MCF 10A (cell line): ENCODE measurements around the gene INTS7. TPM values are rescaled to one million over a fixed set of nuclear protein-coding genes. Genes with fewer than 3 reads are reported as not detected.

Experiments used
- BruUV-seq: library from RNA; stranded (reverse); fragments of 400-500 nt; replicated peaks from 2 replicates; lab custom pipeline; 2021; lab: Mats Ljungman, UMichigan
- CTCF ChIA-PET: fragments of 300-600 bp; sonication (Branson Sonifier 250); formaldehyde crosslinking; extraction: SDS; loops from one replicate; lab custom pipeline; 2021; ENCODE audit warnings: antibody characterized with exemption, inconsistent platforms; lab: Yijun Ruan, JAX
- POLR2A ChIA-PET: fragments of 300-600, 350-650 bp; sonication (Branson Sonifier 250); formaldehyde crosslinking; extraction: SDS; loops from one replicate; lab custom pipeline; 2020; ENCODE audit warnings: antibody characterized with exemption, inconsistent platforms; lab: Yijun Ruan, JAX
- DNase-seq: peaks from one replicate; pipeline ENCODE4 v3.0.0-alpha.2; 2018; ENCODE audit not compliant: unreplicated experiment
- H3K27ac Mint-ChIP-seq: one replicate; pipeline ENCODE4 v1.8.0; 2022; ENCODE audit warnings: mild to moderate bottlenecking, low read depth, mixed read lengths; ENCODE audit not compliant: unreplicated experiment
- H3K27me3 Mint-ChIP-seq: one replicate; pipeline ENCODE4 v1.8.0; 2022; ENCODE audit warnings: mixed read lengths; ENCODE audit not compliant: insufficient read depth, unreplicated experiment
- H3K36me3 Mint-ChIP-seq: one replicate; pipeline ENCODE4 v1.8.0; 2022; ENCODE audit warnings: mild to moderate bottlenecking, moderate library complexity, mixed read lengths; ENCODE audit not compliant: insufficient read depth, unreplicated experiment
- H3K4me1 Mint-ChIP-seq: one replicate; pipeline ENCODE4 v1.8.0; 2022; ENCODE audit warnings: mixed read lengths; ENCODE audit not compliant: insufficient read depth, unreplicated experiment
- H3K4me3 Mint-ChIP-seq: one replicate; pipeline ENCODE4 v1.8.0; 2022; ENCODE audit warnings: mild to moderate bottlenecking, moderate library complexity, mixed read lengths; ENCODE audit not compliant: unreplicated experiment
- H3K9me3 Mint-ChIP-seq: one replicate; pipeline ENCODE4 v1.8.0; 2022; ENCODE audit warnings: mixed read lengths; ENCODE audit not compliant: unreplicated experiment
- CTCF ChIP-seq: fragments of 200-600 bp; IDR thresholded peaks from one replicate; pipeline ENCODE4 v1.8.0; 2022; ENCODE audit warnings: antibody characterized with exemption, mild to moderate bottlenecking; ENCODE audit not compliant: unreplicated experiment
- intact Hi-C: fragments of 100-400 bp; cut with micrococcal nuclease; formaldehyde crosslinking; loops from 2 replicates; pipeline ENCODE4 v1.14.1; 2022
- total RNA-seq: library from RNA; stranded (reverse); gene quantifications from 2 replicates; pipeline ENCODE4 v1.2.3, GENCODE V29; 2022

INTS7 gene
- total RNA-seq, 1 experiment from 2014 or later = 62.3 TPM

DNA sequence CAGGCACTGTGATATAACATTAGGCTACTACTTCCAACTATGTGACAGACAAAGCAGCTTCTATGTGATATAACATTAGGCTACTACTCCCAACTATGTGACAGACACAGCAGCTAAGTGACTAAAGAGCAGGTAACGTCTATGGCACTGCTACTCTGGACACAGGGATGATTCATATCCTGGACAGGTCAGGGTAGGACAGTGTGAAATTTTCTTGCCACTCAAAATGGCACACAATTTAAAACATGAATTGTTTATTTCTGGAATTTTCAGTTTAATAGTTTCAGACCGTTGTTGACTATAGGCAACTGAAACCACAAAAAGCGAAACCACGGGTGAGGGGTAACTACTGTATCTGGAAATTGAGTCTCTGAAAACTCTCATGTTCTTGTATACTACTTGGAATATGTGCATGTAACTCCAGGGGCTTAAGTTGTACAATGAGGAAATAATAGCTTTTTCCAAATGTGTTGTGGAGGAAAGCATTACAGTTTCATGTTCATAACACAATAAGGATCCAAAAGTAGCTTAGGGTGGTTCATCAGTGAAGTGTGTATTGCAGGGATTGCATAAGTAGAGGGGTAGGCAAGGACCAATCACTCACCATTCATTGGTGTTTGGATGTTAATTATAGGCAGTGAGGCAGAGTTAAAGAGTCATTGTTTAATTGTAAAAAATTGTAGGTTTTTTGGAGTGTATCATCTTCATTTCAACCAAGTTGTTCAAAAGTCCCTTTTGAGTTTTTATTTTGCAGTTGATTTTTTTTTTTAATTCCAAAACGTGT is 5.5 kb upstream of the INTS7 start:
- peak overlapping the region; percentile 24 for H3K4me3 Mint-ChIP-seq
- H3K9me3 Mint-ChIP-seq = no peaks in the 10 kb centered on the region
- no peak for TF ChIP-seq CTCF
- H3K4me1 Mint-ChIP-seq = peaks cover 58% of the 10 kb centered on the region
- ChIA-PET CTCF (interaction anchor here (0.5 to 13.7 kb wide), 19 partner anchors 8 to 564 kb away, joined by 3 to 242 read pairs (median 5); partner anchors contain the start of gene NEK2), POLR2A (interaction anchor here (0.6 to 17.8 kb wide), 19 partner anchors 6 to 670 kb away, joined by 3 to 385 read pairs (median 4); partner anchors contain the start of genes PPP2R5A and SLC30A1)
- intact Hi-C loops = no loop called here
- no peaks in the 10 kb centered on the region for H3K27me3 Mint-ChIP-seq
- DNase-seq = peak; percentile 59
- peak overlapping the region; percentile 25 for H3K27ac Mint-ChIP-seq
- no TSS peak for BruUV-seq
- no peaks in the 10 kb centered on the region for H3K36me3 Mint-ChIP-seq

GRCh38 chr1:212039622-212040021 is 4.3 kb upstream of the INTS7 start:
- intact Hi-C loops = loop anchor here (10.0 kb wide), 1 partner anchor 565 kb away; the partner anchor contains the start of gene ATF3
- Mint-ChIP-seq H3K27ac (no peak overlapping the region), H3K4me1 (peaks cover 53% of the 10 kb centered on the region), H3K27me3 (no peaks in the 10 kb centered on the region), H3K9me3 (no peaks in the 10 kb centered on the region), H3K4me3 (no peak overlapping the region), H3K36me3 (peaks cover 9% of the 10 kb centered on the region)
- POLR2A ChIA-PET = interaction anchor here (0.6 to 17.8 kb wide), 15 partner anchors 7 to 569 kb away, joined by 3 to 385 read pairs (median 4); partner anchors contain the start of genes ATF3, NENF, PPP2R5A and SLC30A1
- CTCF ChIA-PET = interaction anchor here (0.6 to 13.7 kb wide), 14 partner anchors 8 to 438 kb away, joined by 3 to 242 read pairs (median 10); partner anchors contain the start of gene NEK2
- DNase-seq = peak; percentile 21
- no TSS peak for BruUV-seq
- TF ChIP-seq CTCF = no peak

GRCh38 chr1:212037900-212038299 is 2.5 kb upstream of the INTS7 start:
- ChIA-PET POLR2A (interaction anchor here (0.7 to 17.8 kb wide), 12 partner anchors 9 to 432 kb away, joined by 3 to 385 read pairs (median 4); partner anchors contain the start of genes NENF and PPP2R5A), CTCF (interaction anchor here (0.9 to 13.7 kb wide), 11 partner anchors 11 to 419 kb away, joined by 4 to 332 read pairs (median 42); partner anchors contain the start of gene NEK2)
- no TSS peak for BruUV-seq
- H3K27ac Mint-ChIP-seq = peak overlapping the region; percentile 89
- peak; percentile 88 for DNase-seq
- no peaks in the 10 kb centered on the region for H3K9me3 Mint-ChIP-seq
- H3K27me3 Mint-ChIP-seq = no peaks in the 10 kb centered on the region
- no peak for TF ChIP-seq CTCF
- H3K4me1 Mint-ChIP-seq = peaks cover 58% of the 10 kb centered on the region
- peaks cover 16% of the 10 kb centered on the region for H3K36me3 Mint-ChIP-seq
- intact Hi-C loops = loop anchor here (10.0 kb wide), 1 partner anchor 567 kb away; the partner anchor contains the start of gene ATF3
- peak overlapping the region; percentile 28 for H3K4me3 Mint-ChIP-seq
